Endothelial cell of umbilical vein (primary cell): ENCODE data around the gene SAA2. TPM values are rescaled to one million over a fixed set of nuclear protein-coding genes. Genes with fewer than 3 reads are reported as not detected.

Source experiments
- BruUV-seq: library from RNA; stranded (reverse); fragments of 400-500 nt; replicated peaks from 2 replicates; lab custom pipeline; 2021; lab: Mats Ljungman, UMichigan
- CTCF ChIA-PET: fragments of 300-600, 350-600 bp; sonication (Branson Sonifier 250); formaldehyde crosslinking; loops from one replicate; lab custom pipeline; 2021; ENCODE audit warnings: antibody characterized with exemption, inconsistent platforms; lab: Charles Lee
- POLR2A ChIA-PET: fragments of 300-600, 350-600 bp; sonication (Branson Sonifier 250); formaldehyde crosslinking; loops from one replicate; lab custom pipeline; 2021; ENCODE audit warnings: antibody characterized with exemption, inconsistent platforms; lab: Charles Lee
- DNase-seq: peaks from one replicate; pipeline ENCODE4 v3.0.0-alpha.2; 2011; ENCODE audit warnings: low read depth, low spot score
- FAIRE-seq: peaks from 2 replicates; lab custom pipeline; 2011; peaks lifted over from hg19 to GRCh38; lab: Jason Lieb, UNC
- H2AFZ ChIP-seq: 2 replicates; pipeline ENCODE4 v1.6.0; 2012; ENCODE audit warnings: low read depth, low read length, control low read depth, inconsistent platforms
- H3K27ac ChIP-seq: 2 replicates; pipeline ENCODE4 v1.5.1; 2011; ENCODE audit warnings: low read depth, mild to moderate bottlenecking, control low read depth, low read length, moderate library complexity; ENCODE audit not compliant: insufficient read depth
- H3K27me3 ChIP-seq, 2 experiments: 2 replicates each; pipeline versions ENCODE4 v1.6.0 to v1.6.1; 2011; ENCODE audit warnings: low read length in 2 of 2, mixed read lengths in 1 of 2; ENCODE audit not compliant: control insufficient read depth in 2 of 2, insufficient read depth in 2 of 2
- H3K36me3 ChIP-seq, 2 experiments: 2 replicates in 1 of 2; 3 replicates in 1 of 2; pipeline ENCODE4 v1.5.1; 2011; ENCODE audit warnings: low read length in 2 of 2, mild to moderate bottlenecking in 1 of 2, moderate library complexity in 1 of 2; ENCODE audit not compliant: control insufficient read depth in 2 of 2, insufficient read depth in 2 of 2; ENCODE audit errors: extremely low read depth in 1 of 2
- H3K4me1 ChIP-seq: 3 replicates; pipeline ENCODE4 v1.5.1; 2011; ENCODE audit warnings: mild to moderate bottlenecking, low read length; ENCODE audit not compliant: control insufficient read depth, insufficient read depth; ENCODE audit errors: extremely low read depth
- H3K4me2 ChIP-seq: 2 replicates; pipeline ENCODE4 v1.6.1; 2011; ENCODE audit warnings: low read length, control low read depth, mixed read lengths; ENCODE audit not compliant: insufficient read depth
- H3K4me3 ChIP-seq, 3 experiments: fragments of 200-600 bp in 1 of 3; sonication (generic), shearing (Covaris generic) in 1 of 3; replicated peaks in 1 of 3; 2 replicates each; pipeline ENCODE4 v1.5.1; 2011 to 2016; ENCODE audit warnings: control low read depth in 3 of 3, low read length in 3 of 3, mild to moderate bottlenecking in 2 of 3, inconsistent platforms in 1 of 3, low read depth in 1 of 3, moderate library complexity in 1 of 3; ENCODE audit not compliant: insufficient read depth in 1 of 3
- H3K79me2 ChIP-seq: 2 replicates; pipeline ENCODE4 v1.6.0; 2012; ENCODE audit warnings: low read length, inconsistent platforms; ENCODE audit not compliant: control insufficient read depth, insufficient read depth
- H3K9ac ChIP-seq: replicated peaks from 2 replicates; pipeline ENCODE3; 2011; ENCODE audit warnings: low read length, control low read depth; ENCODE audit not compliant: insufficient read depth; ENCODE audit errors: extremely low read depth
- H3K9me1 ChIP-seq: replicated peaks from 3 replicates; pipeline ENCODE4 v1.6.0; 2011; ENCODE audit warnings: mild to moderate bottlenecking, low read length; ENCODE audit not compliant: control insufficient read depth, insufficient read depth; ENCODE audit errors: extremely low read depth
- H3K9me3 ChIP-seq: replicated peaks from 2 replicates; pipeline ENCODE4 v1.5.1; 2012; ENCODE audit warnings: low read length, inconsistent platforms; ENCODE audit not compliant: control insufficient read depth, insufficient read depth
- H4K20me1 ChIP-seq: replicated peaks from 2 replicates; pipeline ENCODE3; 2011; ENCODE audit warnings: mild to moderate bottlenecking, low read length; ENCODE audit not compliant: control insufficient read depth, insufficient read depth; ENCODE audit errors: extremely low read depth
- EZH2 ChIP-seq: IDR thresholded peaks from 2 replicates; pipeline ENCODE4 v1.6.1; 2012; ENCODE audit warnings: borderline replicate concordance, low read depth, mild to moderate bottlenecking, moderate library complexity, low read length, inconsistent platforms; ENCODE audit not compliant: severe bottlenecking
- FOS ChIP-seq: IDR thresholded peaks from 2 replicates; pipeline ENCODE4 v1.6.1; 2011; ENCODE audit warnings: mild to moderate bottlenecking, low read length, moderate library complexity, borderline replicate concordance; ENCODE audit not compliant: insufficient read depth
- GATA2 ChIP-seq: IDR thresholded peaks from 2 replicates; pipeline ENCODE4 v1.7.0; 2011; ENCODE audit warnings: low read depth, mild to moderate bottlenecking, moderate library complexity, mixed read lengths, low read length; ENCODE audit not compliant: insufficient read length, insufficient read depth
- JUN ChIP-seq: IDR thresholded peaks from 2 replicates; pipeline ENCODE4 v1.6.1; 2011; ENCODE audit warnings: borderline replicate concordance, low read depth; ENCODE audit not compliant: insufficient read length, insufficient read depth
- MYC ChIP-seq: IDR thresholded peaks from one replicate; pipeline ENCODE4 v1.6.1; 2011; ENCODE audit warnings: mild to moderate bottlenecking, low read depth, low read length
- POLR2A ChIP-seq: IDR thresholded peaks from 2 replicates; pipeline ENCODE4 v1.6.1; 2012; ENCODE audit warnings: low read depth, mild to moderate bottlenecking, control low read depth, low read length
- POLR2AphosphoS5 ChIP-seq: IDR thresholded peaks from 2 replicates; pipeline ENCODE4 v1.6.1; 2012; ENCODE audit warnings: low read depth, mild to moderate bottlenecking, control low read depth, low read length, moderate library complexity; ENCODE audit not compliant: insufficient read depth
- dilution Hi-C: fragments of 300-500 bp; cut with MboI; formaldehyde crosslinking; loops from one replicate; pipeline ENCODE4 v1.15.0; 2019; ENCODE audit warnings: low sequenced_read_pairs; ENCODE audit not compliant: extremely low pct_ligation_motif_present
- intact Hi-C: fragments of 100-400 bp; cut with micrococcal nuclease; formaldehyde crosslinking; loops from one replicate; pipeline ENCODE4 v1.10.0; 2022
- polyA plus RNA-seq, 4 experiments: library from polyadenylated mRNA; depleted of rRNA in 3 of 4; stranded (reverse) in 3 of 4; unstranded in 1 of 4; fragments of >200 nt; gene quantifications; 2 replicates each; pipeline versions ENCODE4 v1.2.1 to v1.2.3, GENCODE V29; 2011 to 2012; ENCODE audit warnings: missing spikeins in 1 of 4
- total RNA-seq: library from RNA; stranded (reverse); gene quantifications from 2 replicates; pipeline ENCODE4 v1.2.3, GENCODE V29; 2021
- TF ChIP-seq, protein P1 (sequence below): IDR thresholded peaks from 2 replicates; pipeline ENCODE4 v1.6.1; 2011; ENCODE audit not compliant: insufficient read depth, insufficient read length
- TF ChIP-seq, protein P2 (sequence below), 2 donors: IDR thresholded peaks; 1 replicate in 1 of 2; 2 replicates in 1 of 2; pipeline ENCODE4 v1.5.1; 2011; ENCODE audit warnings: low read length in 2 of 2, mild to moderate bottlenecking in 2 of 2, moderate library complexity in 2 of 2, control low read depth in 1 of 2, inconsistent platforms in 1 of 2, low read depth in 1 of 2; ENCODE audit not compliant: insufficient read depth in 1 of 2; ENCODE audit errors: extremely low read depth in 1 of 2

The SAA2 gene
- total and polyA plus RNA-seq, 2 donors (not counting 3 experiments of a cell fraction or from before 2014, with no cell fraction given) = not detected

DNA sequence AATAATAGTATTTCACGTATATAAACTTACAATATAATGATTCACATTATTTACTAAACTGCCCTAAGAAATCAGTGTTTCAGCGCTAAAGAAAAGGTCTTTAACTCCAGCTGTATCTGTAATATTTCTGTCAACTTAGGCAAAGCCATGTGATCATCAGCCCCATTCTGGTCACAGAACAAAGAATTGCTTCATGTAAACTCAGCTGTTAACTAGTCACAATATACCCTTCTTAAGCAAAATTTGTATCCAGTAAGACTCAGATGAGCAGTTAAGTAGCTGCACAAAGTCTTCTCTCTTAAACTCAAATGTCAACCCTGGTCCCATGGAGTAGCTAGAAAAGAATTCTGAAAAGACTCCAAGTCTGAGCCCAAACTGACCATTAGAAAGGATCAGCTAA, 46.8 kb upstream of the SAA2 start:
- H3K79me2 ChIP-seq = no peaks in the 10 kb centered on the region
- BruUV-seq = no TSS peak
- dilution Hi-C loops = no loop called here
- no peaks in the 10 kb centered on the region for H4K20me1 ChIP-seq
- TF ChIP-seq MYC (no peak), FOS (no peak), JUN (no peak), POLR2AphosphoS5 (no peak)
- TF ChIP-seq, protein P1, sequence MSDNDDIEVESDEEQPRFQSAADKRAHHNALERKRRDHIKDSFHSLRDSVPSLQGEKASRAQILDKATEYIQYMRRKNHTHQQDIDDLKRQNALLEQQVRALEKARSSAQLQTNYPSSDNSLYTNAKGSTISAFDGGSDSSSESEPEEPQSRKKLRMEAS = no peak
- H2AFZ ChIP-seq = no peak overlapping the region
- no peaks in the 10 kb centered on the region for H3K4me1 ChIP-seq
- FAIRE-seq (no peak), DNase-seq (no peak)
- H3K27me3 ChIP-seq = no peaks in the 10 kb centered on the region
- H3K4me3 ChIP-seq = no peak overlapping the region
- H3K36me3 ChIP-seq = peaks cover 13 to 16% of the 10 kb centered on the region in 2 experiments
- H3K4me2 ChIP-seq = no peak overlapping the region
- H3K9me3 ChIP-seq = no peaks in the 10 kb centered on the region
- ChIA-PET CTCF (interaction anchor here (1.0 to 2.0 kb wide), 2 partner anchors 9 to 52 kb away, joined by 4 to 5 read pairs; no protein-coding TSS in a partner anchor), POLR2A (no interaction called here)
- no peaks in the 10 kb centered on the region for H3K9me1 ChIP-seq
- intact Hi-C loops = no loop called here
- no peak overlapping the region for H3K9ac ChIP-seq
- H3K27ac ChIP-seq = no peak overlapping the region

DNA sequence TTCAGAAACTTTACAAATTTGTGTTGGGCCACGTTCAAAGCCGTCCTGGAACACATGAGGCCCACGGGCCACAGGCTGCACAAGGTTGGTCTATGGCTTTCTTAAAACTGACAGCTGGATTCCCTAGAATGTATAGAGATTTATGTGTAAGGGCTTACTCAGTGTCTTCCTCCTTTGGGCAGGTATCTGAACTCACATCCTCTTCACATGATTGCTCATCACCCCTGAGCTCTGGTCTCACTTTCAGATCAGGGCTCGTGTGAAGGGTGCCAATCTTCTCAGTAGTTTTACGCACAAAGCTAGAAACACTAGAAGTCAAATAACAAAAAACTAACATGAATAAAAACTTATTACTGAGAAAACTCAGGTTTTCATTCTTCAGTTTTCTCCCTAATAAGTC, 46.4 kb upstream of the SAA2 start:
- no TSS peak for BruUV-seq
- dilution Hi-C loops (no loop called here), intact Hi-C loops (no loop called here)
- DNase-seq = no peak
- Histone ChIP-seq H3K9me3 (no peaks in the 10 kb centered on the region), H4K20me1 (no peaks in the 10 kb centered on the region), H3K9me1 (no peaks in the 10 kb centered on the region), H3K27ac (no peak overlapping the region), H3K4me1 (no peaks in the 10 kb centered on the region), H3K27me3 (no peaks in the 10 kb centered on the region), H3K36me3 (peaks cover 13 to 16% of the 10 kb centered on the region in 2 experiments), H3K4me2 (no peak overlapping the region), H3K4me3 (no peak overlapping the region), H2AFZ (no peak overlapping the region), H3K9ac (no peak overlapping the region), H3K79me2 (no peaks in the 10 kb centered on the region)
- POLR2A ChIA-PET = interaction anchor here (0.5 kb wide), 1 partner anchor 8 kb away, joined by 3 read pairs; no protein-coding TSS in a partner anchor
- FAIRE-seq = no peak
- TF ChIP-seq GATA2 (no peak), JUN (no peak), EZH2 (no peak), MYC (no peak), FOS (no peak), POLR2A (no peak), POLR2AphosphoS5 (no peak)
- TF ChIP-seq, protein P2, sequence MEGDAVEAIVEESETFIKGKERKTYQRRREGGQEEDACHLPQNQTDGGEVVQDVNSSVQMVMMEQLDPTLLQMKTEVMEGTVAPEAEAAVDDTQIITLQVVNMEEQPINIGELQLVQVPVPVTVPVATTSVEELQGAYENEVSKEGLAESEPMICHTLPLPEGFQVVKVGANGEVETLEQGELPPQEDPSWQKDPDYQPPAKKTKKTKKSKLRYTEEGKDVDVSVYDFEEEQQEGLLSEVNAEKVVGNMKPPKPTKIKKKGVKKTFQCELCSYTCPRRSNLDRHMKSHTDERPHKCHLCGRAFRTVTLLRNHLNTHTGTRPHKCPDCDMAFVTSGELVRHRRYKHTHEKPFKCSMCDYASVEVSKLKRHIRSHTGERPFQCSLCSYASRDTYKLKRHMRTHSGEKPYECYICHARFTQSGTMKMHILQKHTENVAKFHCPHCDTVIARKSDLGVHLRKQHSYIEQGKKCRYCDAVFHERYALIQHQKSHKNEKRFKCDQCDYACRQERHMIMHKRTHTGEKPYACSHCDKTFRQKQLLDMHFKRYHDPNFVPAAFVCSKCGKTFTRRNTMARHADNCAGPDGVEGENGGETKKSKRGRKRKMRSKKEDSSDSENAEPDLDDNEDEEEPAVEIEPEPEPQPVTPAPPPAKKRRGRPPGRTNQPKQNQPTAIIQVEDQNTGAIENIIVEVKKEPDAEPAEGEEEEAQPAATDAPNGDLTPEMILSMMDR (IDR thresholded peaks at IDR 0.05; ENCODE audit: extremely low read depth in 1 of 2, insufficient read depth in 1 of 2, low read depth in 1 of 2, low read length in 2 of 2) = no peak
- TF ChIP-seq, protein P1 = no peak
- CTCF ChIA-PET = interaction anchor here (0.8 to 2.0 kb wide), 2 partner anchors 13 to 51 kb away, joined by 3 to 5 read pairs; no protein-coding TSS in a partner anchor
